ENCODE data around the gene SDCBP2. TPM values are rescaled to one million over a fixed set of nuclear protein-coding genes. Genes with fewer than 3 reads are reported as not detected.

The SDCBP2 gene
- total and polyA plus RNA-seq, 2 of the 13 experiments (the other 11 are each of a cell fraction or from before 2014, with no cell fraction given) = 1.2 to 2.4 TPM

DNA sequence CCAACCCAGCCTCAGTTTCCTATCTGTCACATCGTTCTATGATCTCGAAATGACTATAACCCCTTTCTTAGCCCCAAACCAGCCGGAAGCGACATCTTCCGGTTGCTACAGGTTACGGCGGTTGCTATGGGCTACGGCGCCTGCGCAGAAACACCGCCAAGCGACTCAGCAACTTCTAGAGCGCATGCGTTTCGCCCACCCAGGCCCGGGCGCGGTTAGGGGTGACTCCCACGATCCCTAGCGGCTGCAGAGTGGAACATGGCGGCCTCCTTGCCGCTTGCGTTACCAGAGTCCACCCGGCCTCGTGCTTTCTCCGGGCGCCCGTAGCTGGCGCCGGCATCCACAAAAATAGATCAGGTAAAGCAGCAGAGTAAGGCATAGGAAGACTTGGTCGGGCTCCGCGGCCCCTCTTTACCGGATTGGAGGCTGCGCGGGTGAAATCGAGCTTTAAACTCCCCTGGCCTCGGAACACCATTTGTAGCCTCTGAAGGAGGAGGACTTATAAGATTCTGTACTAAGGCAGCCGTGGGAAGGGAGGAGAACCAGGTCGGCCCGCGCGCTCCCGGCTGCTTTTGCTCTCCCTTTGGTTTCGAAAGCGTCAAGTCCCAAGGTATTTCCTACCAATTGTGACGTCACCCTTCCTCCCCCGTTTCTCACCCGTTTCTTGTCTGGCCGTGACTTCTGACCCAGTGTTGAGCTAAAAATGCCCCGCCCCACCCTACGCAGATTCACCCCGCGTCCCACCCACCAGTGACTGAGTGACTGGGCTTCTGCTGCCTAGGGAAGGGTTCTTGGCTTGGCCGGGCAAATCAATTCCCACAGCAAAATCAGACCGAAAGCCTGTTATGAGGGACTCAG lies 3.5 kb downstream of the SDCBP2 start (continued):
- 0 out of 2 replicates have a peak, but pooled peaks have one; percentile 78 for TF ChIP-seq TOE1 (CRISPR knock-in tag; IDR thresholded peaks at IDR 0.05)
- TF ChIP-seq, protein P1, sequence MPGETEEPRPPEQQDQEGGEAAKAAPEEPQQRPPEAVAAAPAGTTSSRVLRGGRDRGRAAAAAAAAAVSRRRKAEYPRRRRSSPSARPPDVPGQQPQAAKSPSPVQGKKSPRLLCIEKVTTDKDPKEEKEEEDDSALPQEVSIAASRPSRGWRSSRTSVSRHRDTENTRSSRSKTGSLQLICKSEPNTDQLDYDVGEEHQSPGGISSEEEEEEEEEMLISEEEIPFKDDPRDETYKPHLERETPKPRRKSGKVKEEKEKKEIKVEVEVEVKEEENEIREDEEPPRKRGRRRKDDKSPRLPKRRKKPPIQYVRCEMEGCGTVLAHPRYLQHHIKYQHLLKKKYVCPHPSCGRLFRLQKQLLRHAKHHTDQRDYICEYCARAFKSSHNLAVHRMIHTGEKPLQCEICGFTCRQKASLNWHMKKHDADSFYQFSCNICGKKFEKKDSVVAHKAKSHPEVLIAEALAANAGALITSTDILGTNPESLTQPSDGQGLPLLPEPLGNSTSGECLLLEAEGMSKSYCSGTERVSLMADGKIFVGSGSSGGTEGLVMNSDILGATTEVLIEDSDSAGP (CRISPR knock-in tag; IDR thresholded peaks at IDR 0.05; ENCODE audit: borderline replicate concordance) = peak; percentile 86; the same call in 1 of the 2 replicates
- TF ChIP-seq ZSCAN30 (CRISPR knock-in tag; IDR thresholded peaks at IDR 0.05) = no peak
- peak; percentile 50; the same call in 1 of the 2 replicates for TF ChIP-seq ZSCAN25 (CRISPR knock-in tag; IDR thresholded peaks at IDR 0.05)
- TF ChIP-seq DNMT3B (CRISPR knock-in tag; conservative IDR thresholded peaks at IDR 0.05) = peak; percentile 61; the same call in 1 of the 2 replicates
- TF ChIP-seq, protein P2, sequence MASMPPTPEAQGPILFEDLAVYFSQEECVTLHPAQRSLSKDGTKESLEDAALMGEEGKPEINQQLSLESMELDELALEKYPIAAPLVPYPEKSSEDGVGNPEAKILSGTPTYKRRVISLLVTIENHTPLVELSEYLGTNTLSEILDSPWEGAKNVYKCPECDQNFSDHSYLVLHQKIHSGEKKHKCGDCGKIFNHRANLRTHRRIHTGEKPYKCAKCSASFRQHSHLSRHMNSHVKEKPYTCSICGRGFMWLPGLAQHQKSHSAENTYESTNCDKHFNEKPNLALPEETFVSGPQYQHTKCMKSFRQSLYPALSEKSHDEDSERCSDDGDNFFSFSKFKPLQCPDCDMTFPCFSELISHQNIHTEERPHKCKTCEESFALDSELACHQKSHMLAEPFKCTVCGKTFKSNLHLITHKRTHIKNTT (CRISPR knock-in tag; IDR thresholded peaks at IDR 0.05) = peak; percentile 53; the same call in 1 of the 2 replicates
- TF ChIP-seq ATAD3A (CRISPR knock-in tag; IDR thresholded peaks at IDR 0.05) = no peak
- TF ChIP-seq, protein P3, sequence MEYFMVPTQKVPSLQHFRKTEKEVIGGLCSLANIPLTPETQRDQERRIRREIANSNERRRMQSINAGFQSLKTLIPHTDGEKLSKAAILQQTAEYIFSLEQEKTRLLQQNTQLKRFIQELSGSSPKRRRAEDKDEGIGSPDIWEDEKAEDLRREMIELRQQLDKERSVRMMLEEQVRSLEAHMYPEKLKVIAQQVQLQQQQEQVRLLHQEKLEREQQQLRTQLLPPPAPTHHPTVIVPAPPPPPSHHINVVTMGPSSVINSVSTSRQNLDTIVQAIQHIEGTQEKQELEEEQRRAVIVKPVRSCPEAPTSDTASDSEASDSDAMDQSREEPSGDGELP (IDR thresholded peaks at IDR 0.05; ENCODE audit: borderline replicate concordance, low read depth) = no peak
- peak; percentile 17 for TF ChIP-seq STAG1 (CRISPR knock-in tag; IDR thresholded peaks at IDR 0.05)
- TF ChIP-seq ZNF891 (CRISPR knock-in tag; IDR thresholded peaks at IDR 0.05) = peak; percentile 90; the same call in 1 of the 2 replicates
- no peak for TF ChIP-seq SCMH1 (CRISPR knock-in tag; IDR thresholded peaks at IDR 0.05; ENCODE audit: borderline replicate concordance)
- TF ChIP-seq, protein P4, sequence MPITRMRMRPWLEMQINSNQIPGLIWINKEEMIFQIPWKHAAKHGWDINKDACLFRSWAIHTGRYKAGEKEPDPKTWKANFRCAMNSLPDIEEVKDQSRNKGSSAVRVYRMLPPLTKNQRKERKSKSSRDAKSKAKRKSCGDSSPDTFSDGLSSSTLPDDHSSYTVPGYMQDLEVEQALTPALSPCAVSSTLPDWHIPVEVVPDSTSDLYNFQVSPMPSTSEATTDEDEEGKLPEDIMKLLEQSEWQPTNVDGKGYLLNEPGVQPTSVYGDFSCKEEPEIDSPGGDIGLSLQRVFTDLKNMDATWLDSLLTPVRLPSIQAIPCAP (CRISPR knock-in tag; IDR thresholded peaks at IDR 0.05; ENCODE audit: low read depth) = no peak
- TF ChIP-seq, protein P5, sequence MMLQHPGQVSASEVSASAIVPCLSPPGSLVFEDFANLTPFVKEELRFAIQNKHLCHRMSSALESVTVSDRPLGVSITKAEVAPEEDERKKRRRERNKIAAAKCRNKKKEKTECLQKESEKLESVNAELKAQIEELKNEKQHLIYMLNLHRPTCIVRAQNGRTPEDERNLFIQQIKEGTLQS (CRISPR knock-in tag; IDR thresholded peaks at IDR 0.05) = peak; percentile 67; the same call in 1 of the 2 replicates
- no peak for TF ChIP-seq JUNB (CRISPR knock-in tag; IDR thresholded peaks at IDR 0.05; ENCODE audit: borderline replicate concordance)
- TF ChIP-seq ZNF644 (CRISPR knock-in tag; IDR thresholded peaks at IDR 0.05; ENCODE audit: low read depth) = peak; percentile 7; the same call in 1 of the 2 replicates
- TF ChIP-seq ZNF572 (CRISPR knock-in tag; IDR thresholded peaks at IDR 0.05) = peak; percentile 91; the same call in 1 of the 2 replicates
- TF ChIP-seq EHMT2 (IDR thresholded peaks at IDR 0.05; ENCODE audit: borderline replicate concordance, low read depth, low read length) = no peak
- TF ChIP-seq PHB2 (IDR thresholded peaks at IDR 0.05; ENCODE audit: partially characterized antibody) = no peak
- TF ChIP-seq ZNF552 (CRISPR knock-in tag; IDR thresholded peaks at IDR 0.05; ENCODE audit: borderline replicate concordance) = no peak
- TF ChIP-seq, protein P6, sequence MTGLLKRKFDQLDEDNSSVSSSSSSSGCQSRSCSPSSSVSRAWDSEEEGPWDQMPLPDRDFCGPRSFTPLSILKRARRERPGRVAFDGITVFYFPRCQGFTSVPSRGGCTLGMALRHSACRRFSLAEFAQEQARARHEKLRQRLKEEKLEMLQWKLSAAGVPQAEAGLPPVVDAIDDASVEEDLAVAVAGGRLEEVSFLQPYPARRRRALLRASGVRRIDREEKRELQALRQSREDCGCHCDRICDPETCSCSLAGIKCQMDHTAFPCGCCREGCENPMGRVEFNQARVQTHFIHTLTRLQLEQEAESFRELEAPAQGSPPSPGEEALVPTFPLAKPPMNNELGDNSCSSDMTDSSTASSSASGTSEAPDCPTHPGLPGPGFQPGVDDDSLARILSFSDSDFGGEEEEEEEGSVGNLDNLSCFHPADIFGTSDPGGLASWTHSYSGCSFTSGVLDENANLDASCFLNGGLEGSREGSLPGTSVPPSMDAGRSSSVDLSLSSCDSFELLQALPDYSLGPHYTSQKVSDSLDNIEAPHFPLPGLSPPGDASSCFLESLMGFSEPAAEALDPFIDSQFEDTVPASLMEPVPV (CRISPR knock-in tag; IDR thresholded peaks at IDR 0.05) = peak; percentile 70
